Activated CD4-positive, CD25-positive, alpha-beta regulatory T cell treated with anti-CD3 and anti-CD28 coated beads, Interleukin-2, amount 50 U/mL, for 72 hours (primary cell): ENCODE data around the gene IMPG1.
"Not testable (repeated sequence)": the region's sequence is repeated elsewhere in the genome, so short reads cannot be mapped to it uniquely, and the experiment has no call there.

Experiments used
- DNase-seq: peaks from one replicate; pipeline ENCODE4 v3.0.0; 2021

Gene IMPG1

GRCh38 chr6:75947935-75948334 lies 124.5 kb downstream of the IMPG1 start:
- no peak for DNase-seq

GRCh38 chr6:75946146-75946831 lies 126.2 kb downstream of the IMPG1 start:
- DNase-seq: no peak

GRCh38 chr6:75943381-75943780 lies 129.1 kb downstream of the IMPG1 start:
- DNase-seq: no peak

- DNase-seq: no peak
Measured at GRCh38 chr6:75941509-75941908, 131.0 kb downstream of the IMPG1 start.

GRCh38 chr6:75940564-75940963 lies 131.9 kb downstream of the IMPG1 start:
- DNase-seq: no peak

- no peak for DNase-seq
Measured at GRCh38 chr6:75937846-75938245, 134.6 kb downstream of the IMPG1 start.

GRCh38 chr6:75936682-75937081 lies 135.8 kb downstream of the IMPG1 start:
- no peak for DNase-seq

GRCh38 chr6:75935473-75935793 lies 137.0 kb downstream of the IMPG1 start:
- no peak for DNase-seq

GRCh38 chr6:75934643-75935472 lies 137.6 kb downstream of the IMPG1 start:
- DNase-seq: no peak

- DNase-seq: no peak
Measured at GRCh38 chr6:75933387-75933975, 139.0 kb downstream of the IMPG1 start.

GRCh38 chr6:75932067-75932466 lies 140.4 kb downstream of the IMPG1 start:
- DNase-seq: no peak

- DNase-seq: no peak
Measured at GRCh38 chr6:75931011-75931680, 141.3 kb downstream of the IMPG1 start.

GRCh38 chr6:75926293-75927168 lies 145.9 kb downstream of the IMPG1 start:
- DNase-seq: no peak

- no peak for DNase-seq
Measured at GRCh38 chr6:75922226-75922625, 150.2 kb downstream of the IMPG1 start.

GRCh38 chr6:75913040-75913439 lies 159.4 kb downstream of the IMPG1 start:
- DNase-seq: no peak

GRCh38 chr6:75907444-75907843 lies 165.0 kb downstream of the IMPG1 start:
- no peak for DNase-seq

GRCh38 chr6:75906871-75907270 lies 165.6 kb downstream of the IMPG1 start:
- no peak for DNase-seq

- DNase-seq: not testable (repeated sequence)
Measured at GRCh38 chr6:75905129-75905528, 167.3 kb downstream of the IMPG1 start.

- not testable (repeated sequence) for DNase-seq
Measured at GRCh38 chr6:75900216-75900615, 172.2 kb downstream of the IMPG1 start.

GRCh38 chr6:75896526-75896925 lies 175.9 kb downstream of the IMPG1 start:
- DNase-seq: no peak

GRCh38 chr6:75893776-75894152 lies 178.7 kb downstream of the IMPG1 start:
- no peak for DNase-seq

GRCh38 chr6:75893058-75893775 lies 179.2 kb downstream of the IMPG1 start:
- no peak for DNase-seq
